H1 (cell line): ENCODE results near the gene SH3BP2. TPM values are rescaled to one million over a fixed set of nuclear protein-coding genes. Genes with fewer than 3 reads are reported as not detected.

Experiments
- CTCF ChIA-PET: fragments of 300-600 bp; sonication (Branson Sonifier 250); formaldehyde crosslinking; loops from one replicate; lab custom pipeline; 2021; ENCODE audit not compliant: partially characterized antibody; lab: Charles Lee
- POLR2A ChIA-PET: fragments of 300-600 bp; sonication (Branson Sonifier 250); formaldehyde crosslinking; loops from one replicate; lab custom pipeline; 2021; ENCODE audit warnings: inconsistent platforms; ENCODE audit not compliant: partially characterized antibody; lab: Charles Lee
- DNase-seq, 2 experiments: peaks; one replicate each; pipeline versions ENCODE4 v3.0.0 to v3.0.0-alpha.2; 2010 to 2022; ENCODE audit warnings: low spot score in 2 of 2, low read depth in 1 of 2, mixed read lengths in 1 of 2
- FAIRE-seq: peaks from 2 replicates; lab custom pipeline; 2011; peaks lifted over from hg19 to GRCh38; lab: Jason Lieb, UNC
- H2AFZ ChIP-seq: 2 replicates; pipeline ENCODE4 v1.8.1; 2012; ENCODE audit warnings: low read length, inconsistent platforms
- H2AK5ac ChIP-seq: 2 replicates; pipeline ENCODE4 v1.6.1; 2013; ENCODE audit warnings: low read depth, low read length
- H2BK120ac ChIP-seq: replicated peaks from 2 replicates; pipeline ENCODE3; 2013; ENCODE audit warnings: low read depth, low read length, inconsistent platforms
- H2BK12ac ChIP-seq: 2 replicates; pipeline ENCODE4 v1.6.1; 2013; ENCODE audit warnings: low read depth, low read length
- H2BK15ac ChIP-seq: 2 replicates; pipeline ENCODE4 v1.6.1; 2013; ENCODE audit warnings: low read length
- H2BK20ac ChIP-seq: 2 replicates; pipeline ENCODE4 v1.6.1; 2013; ENCODE audit warnings: low read length
- H2BK5ac ChIP-seq: 2 replicates; pipeline ENCODE4 v1.6.1; 2013; ENCODE audit warnings: low read depth, low read length
- H3K14ac ChIP-seq: 2 replicates; pipeline ENCODE4 v1.6.1; 2013; ENCODE audit warnings: inconsistent platforms; ENCODE audit not compliant: insufficient read length
- H3K18ac ChIP-seq: 2 replicates; pipeline ENCODE4 v1.6.1; 2013; ENCODE audit warnings: low read length; ENCODE audit errors: extremely low read depth
- H3K23ac ChIP-seq: 2 replicates; pipeline ENCODE4 v1.6.1; 2013; ENCODE audit warnings: inconsistent platforms; ENCODE audit not compliant: insufficient read length
- H3K23me2 ChIP-seq: 2 replicates; pipeline ENCODE4 v1.6.1; 2013; ENCODE audit warnings: low read depth, low read length
- H3K27ac ChIP-seq: 2 replicates; pipeline ENCODE4 v1.6.1; 2011; ENCODE audit warnings: low read depth, low read length, inconsistent platforms
- H3K27me3 ChIP-seq, 4 experiments: replicated peaks in 1 of 4; 1 replicate in 1 of 4; 2 replicates in 3 of 4; pipeline versions ENCODE4 v1.6.1 to v1.8.1; 2011 to 2013; ENCODE audit warnings: low read length in 3 of 4, mild to moderate bottlenecking in 3 of 4, inconsistent platforms in 2 of 4, mixed read lengths in 2 of 4, moderate library complexity in 1 of 4; ENCODE audit not compliant: control insufficient read depth in 3 of 4, insufficient read depth in 3 of 4; ENCODE audit errors: extremely low read depth in 1 of 4
- H3K36me3 ChIP-seq, 4 experiments: 2 replicates each; pipeline versions ENCODE4 v1.6.1 to v1.8.1; 2011 to 2013; ENCODE audit warnings: mild to moderate bottlenecking in 4 of 4, low read length in 3 of 4, moderate library complexity in 2 of 4, control low read depth in 1 of 4, inconsistent platforms in 1 of 4; ENCODE audit not compliant: insufficient read depth in 4 of 4, control insufficient read depth in 2 of 4
- H3K4ac ChIP-seq: replicated peaks from 2 replicates; pipeline ENCODE3; 2013; ENCODE audit warnings: low read length, low read depth, mixed read lengths, inconsistent platforms; ENCODE audit not compliant: insufficient read length
- H3K4me1 ChIP-seq, 4 experiments: replicated peaks in 1 of 4; 1 replicate in 1 of 4; 2 replicates in 3 of 4; pipeline versions ENCODE4 v1.6.1 to v1.8.1; 2011 to 2013; ENCODE audit warnings: low read length in 3 of 4, inconsistent platforms in 2 of 4, mixed read lengths in 1 of 4; ENCODE audit not compliant: insufficient read depth in 4 of 4, control insufficient read depth in 3 of 4
- H3K4me2 ChIP-seq, 2 experiments: 2 replicates each; pipeline versions ENCODE4 v1.6.1 to v1.8.1; 2011 to 2013; ENCODE audit warnings: low read depth in 2 of 2, low read length in 2 of 2, control low read depth in 1 of 2, inconsistent platforms in 1 of 2, mild to moderate bottlenecking in 1 of 2; ENCODE audit not compliant: insufficient read depth in 1 of 2
- H3K4me3 ChIP-seq, 4 experiments: fragments of 200-600, 300-600 bp in 1 of 4; sonication (generic), shearing (Covaris generic), sonication (Bioruptor Twin) in 1 of 4; 2 replicates each; pipeline versions ENCODE4 v1.5.1 to v1.8.1; 2011 to 2016; ENCODE audit warnings: low read length in 4 of 4, low read depth in 3 of 4, control low read depth in 2 of 4, inconsistent platforms in 2 of 4, mild to moderate bottlenecking in 2 of 4, mixed read lengths in 1 of 4, moderate library complexity in 1 of 4; ENCODE audit not compliant: insufficient read depth in 2 of 4; ENCODE audit errors: extremely low read depth in 1 of 4
- H3K56ac ChIP-seq: replicated peaks from 2 replicates; pipeline ENCODE3; 2013; ENCODE audit warnings: low read depth, mild to moderate bottlenecking, mixed read lengths, low read length, inconsistent platforms; ENCODE audit not compliant: insufficient read length
- H3K79me1 ChIP-seq: 2 replicates; pipeline ENCODE4 v1.6.1; 2013; ENCODE audit warnings: low read depth, low read length, control low read depth
- H3K79me2 ChIP-seq, 2 experiments: 2 replicates each; pipeline versions ENCODE4 v1.6.1 to v1.8.1; 2012 to 2013; ENCODE audit warnings: low read length in 2 of 2, mild to moderate bottlenecking in 2 of 2, inconsistent platforms in 1 of 2; ENCODE audit not compliant: insufficient read depth in 2 of 2, control insufficient read depth in 1 of 2
- H3K9ac ChIP-seq, 4 experiments: replicated peaks in 1 of 4; 1 replicate in 1 of 4; 2 replicates in 3 of 4; pipeline versions ENCODE4 v1.6.1 to v1.8.1; 2011 to 2013; ENCODE audit warnings: low read depth in 3 of 4, low read length in 3 of 4, control low read depth in 2 of 4, mild to moderate bottlenecking in 2 of 4, moderate library complexity in 2 of 4, inconsistent platforms in 1 of 4; ENCODE audit errors: extremely low read depth in 1 of 4
- H3K9me3 ChIP-seq, 2 experiments: 2 replicates each; pipeline versions ENCODE4 v1.6.1 to v1.8.1; 2012 to 2013; ENCODE audit warnings: mild to moderate bottlenecking in 2 of 2, moderate library complexity in 2 of 2, control low read depth in 1 of 2, inconsistent platforms in 1 of 2, low read depth in 1 of 2, low read length in 1 of 2, mixed read lengths in 1 of 2; ENCODE audit not compliant: insufficient read depth in 2 of 2
- H4K20me1 ChIP-seq, 2 experiments: replicated peaks in 1 of 2; 2 replicates each; pipeline versions ENCODE3 to v1.8.1; 2011 to 2013; ENCODE audit warnings: inconsistent platforms in 2 of 2, low read length in 2 of 2, mild to moderate bottlenecking in 1 of 2; ENCODE audit not compliant: insufficient read depth in 2 of 2, control insufficient read depth in 1 of 2
- H4K5ac ChIP-seq: 2 replicates; pipeline ENCODE4 v1.6.1; 2013; ENCODE audit warnings: low read length, low read depth, mixed read lengths, inconsistent platforms; ENCODE audit not compliant: insufficient read length
- H4K8ac ChIP-seq: 2 replicates; pipeline ENCODE4 v1.8.0; 2013; ENCODE audit warnings: mild to moderate bottlenecking, moderate library complexity, low read length, inconsistent platforms; ENCODE audit not compliant: insufficient read depth; ENCODE audit errors: extremely low read depth
- H4K91ac ChIP-seq: replicated peaks from 2 replicates; pipeline ENCODE3; 2013; ENCODE audit warnings: low read length, mixed read lengths, inconsistent platforms; ENCODE audit not compliant: insufficient read length
- CHD1 ChIP-seq: IDR thresholded peaks from 2 replicates; pipeline ENCODE4 v1.6.1; 2012; ENCODE audit warnings: low read depth, low read length, improper control_type of control experiment
- WGBS, 2 experiments: shearing (Covaris generic) in 1 of 2; methylation state at CpG; one replicate each; pipeline versions ENCODE4 v1.1.6 to v1.1.7; 2013 to 2015; ENCODE audit warnings: low lambda C conversion rate in 2 of 2, mixed read lengths in 2 of 2, inconsistent platforms in 1 of 2, low coverage in 1 of 2, missing lambda C conversion rate in 1 of 2; ENCODE audit not compliant: insufficient replicate concordance in 2 of 2, insufficient coverage in 1 of 2, insufficient read length in 1 of 2; ENCODE audit errors: extremely low coverage in 1 of 2, missing lambda C conversion rate in 1 of 2; 5-methylcytosine and 5-hydroxymethylcytosine counted together
- polyA plus RNA-seq, 7 experiments: library from polyadenylated mRNA; depleted of rRNA in 3 of 7; stranded (reverse) in 5 of 7; unstranded in 2 of 7; fragments of >200 nt in 5 of 7; fragments of 200-250 nt in 2 of 7; gene quantifications; 1 replicate in 5 of 7; 2 replicates in 1 of 7; 4 replicates in 1 of 7; pipeline versions ENCODE4 v1.2.1 to v1.2.3, GENCODE V29; 2011 to 2013; ENCODE audit warnings: missing spikeins in 2 of 7, mixed read lengths in 2 of 7
- total RNA-seq: library from RNA; stranded (reverse); fragmentation: NEBNext Ultra II Directional; extraction: Animal tissue kit (Norgen Biotek cat#: 25700); gene quantifications from 2 replicates; pipeline ENCODE4 v1.2.1, GENCODE V29; 2021

SH3BP2 gene
- total and polyA plus RNA-seq, 2 of the 8 experiments (the other 6 are each of a cell fraction or from before 2014, with no cell fraction given) = 27.4 to 31.4 TPM

GRCh38 chr4:2790583-2791517 lies 2.0 kb upstream of the SH3BP2 start:
- Histone ChIP-seq H3K4me3 (no peak overlapping the region), H2BK20ac (peak overlapping the region; percentile 40; the same call in 1 of the 2 replicates), H2BK120ac (no peak overlapping the region), H3K36me3 (no peaks in the 10 kb centered on the region), H4K91ac (peak overlapping the region; percentile 41), H2BK12ac (peak overlapping the region; percentile 39; the same call in 1 of the 2 replicates), H3K4me1 (peaks cover 0 to 24% (median 13%) of the 10 kb centered on the region in 4 experiments; a peak in 6 of 7 replicates), H3K14ac (no peak overlapping the region), H2AK5ac (no peak overlapping the region), H4K5ac (no peak overlapping the region), H3K27ac (no peak overlapping the region), H2BK5ac (no peak overlapping the region), H3K9me3 (no peaks in the 10 kb centered on the region; a peak in 1 of 4 replicates), H3K4me2 (no peak overlapping the region), H3K79me1 (0 out of 2 replicates have a peak, but pooled peaks cover 2% of the 10 kb centered on the region), H4K8ac (peak overlapping the region; percentile 43; the same call in 1 of the 2 replicates), H3K79me2 (no peaks in the 10 kb centered on the region), H2AFZ (no peak overlapping the region), H3K27me3 (peaks cover 0 to 19% (median 12%) of the 10 kb centered on the region in 4 experiments; a peak in 5 of 7 replicates), H3K23me2 (no peaks in the 10 kb centered on the region; the same call in 1 of the 2 replicates), H3K56ac (no peak overlapping the region), H2BK15ac (peak overlapping the region; percentile 75; the same call in 1 of the 2 replicates), H4K20me1 (peaks cover 2 to 3% of the 10 kb centered on the region in 2 experiments), H3K9ac (no peak overlapping the region), H3K18ac (no peak overlapping the region), H3K4ac (no peak overlapping the region), H3K23ac (no peak overlapping the region)
- WGBS, 2 experiments = 79% methylated on average over 19 of the region's 19 CpGs; no CpG with 5 or more reads in 1 of the 2 experiments
- POLR2A ChIA-PET = interaction anchor here (0.6 to 2.6 kb wide), 6 partner anchors 11 to 38 kb away, joined by 3 to 10 read pairs (median 6); no protein-coding TSS in a partner anchor
- DNase-seq (no peak), FAIRE-seq (no peak)
- CTCF ChIA-PET = interaction anchor here (0.8 to 1.5 kb wide), 3 partner anchors 10 to 33 kb away, joined by 3 to 5 read pairs (median 3); no protein-coding TSS in a partner anchor
- no peak for TF ChIP-seq CHD1
